MM.1S (cell line): Measurements from ENCODE around the gene ADAMTS3.
A peak's percentile ranks its signal among the peaks of the same experiment; 100 is the strongest.

Experiments used
- DNase-seq: peaks from one replicate; pipeline ENCODE4 v3.0.0-alpha.2; 2015
- H2AFZ ChIP-seq: fragments of 300-600 bp; sonication (generic); 2 replicates; pipeline ENCODE4 v1.6.0; 2016; ENCODE audit warnings: antibody characterized with exemption, low read length
- H3F3A ChIP-seq: fragments of 300-600 bp; sonication (generic); 2 replicates; pipeline ENCODE4 v1.6.1; 2016; ENCODE audit warnings: mild to moderate bottlenecking, antibody characterized with exemption, low read length, moderate library complexity, mixed read lengths; ENCODE audit not compliant: insufficient read depth
- H3K27ac ChIP-seq: fragments of 300-600 bp; sonication (generic); 2 replicates; pipeline ENCODE4 v1.5.1; 2016; ENCODE audit warnings: mild to moderate bottlenecking, low read length
- H3K27me3 ChIP-seq: fragments of 300-600 bp; sonication (generic); replicated peaks from 2 replicates; pipeline ENCODE4 v1.6.0; 2016; ENCODE audit warnings: low read length; ENCODE audit not compliant: insufficient read depth
- H3K36me3 ChIP-seq: fragments of 300-600 bp; sonication (generic); replicated peaks from 2 replicates; pipeline ENCODE4 v1.6.1; 2016; ENCODE audit warnings: mild to moderate bottlenecking, low read length, mixed read lengths; ENCODE audit not compliant: insufficient read depth
- H3K4me1 ChIP-seq: fragments of 300-600 bp; sonication (generic); 2 replicates; pipeline ENCODE4 v1.6.1; 2016; ENCODE audit warnings: low read length, mixed read lengths
- H3K4me2 ChIP-seq: fragments of 300-600 bp; sonication (generic); 2 replicates; pipeline ENCODE4 v1.6.0; 2016; ENCODE audit warnings: low read depth, low read length
- H3K4me3 ChIP-seq: fragments of 300-600 bp; sonication (generic); 2 replicates; pipeline ENCODE4 v1.5.1; 2016; ENCODE audit warnings: low read length, mixed read lengths
- H3K79me2 ChIP-seq: fragments of 300-600 bp; sonication (generic); 2 replicates; pipeline ENCODE4 v1.6.1; 2016; ENCODE audit warnings: mixed run types, low read length, mixed read lengths
- H3K9ac ChIP-seq: fragments of 300-600 bp; sonication (generic); 2 replicates; pipeline ENCODE4 v1.6.1; 2016; ENCODE audit warnings: low read length, mixed read lengths
- H3K9me2 ChIP-seq: fragments of 300-600 bp; sonication (generic); replicated peaks from 2 replicates; pipeline ENCODE4 v1.6.1; 2016; ENCODE audit warnings: mild to moderate bottlenecking, low read length, mixed read lengths; ENCODE audit not compliant: insufficient read depth
- H3K9me3 ChIP-seq: fragments of 300-600 bp; sonication (generic); replicated peaks from 2 replicates; pipeline ENCODE4 v1.6.1; 2016; ENCODE audit warnings: mild to moderate bottlenecking, low read length, mixed read lengths; ENCODE audit not compliant: insufficient read depth
- H4K20me1 ChIP-seq: fragments of 300-600 bp; sonication (generic); 2 replicates; pipeline ENCODE4 v1.6.1; 2016; ENCODE audit warnings: mild to moderate bottlenecking, low read length, moderate library complexity, mixed read lengths; ENCODE audit not compliant: insufficient read depth
- CTCF ChIP-seq: fragments of 300-600 bp; sonication (generic); IDR thresholded peaks from 2 replicates; pipeline ENCODE4 v1.5.1; 2016; ENCODE audit warnings: antibody characterized with exemption, low read length, mixed read lengths
- EZH2 ChIP-seq: fragments of 300-600 bp; sonication (generic); optimal IDR thresholded peaks from 2 replicates; pipeline ENCODE3; 2017; ENCODE audit warnings: low read depth, mild to moderate bottlenecking, antibody characterized with exemption, low read length, mixed read lengths
- EZH2phosphoT487 ChIP-seq: fragments of 300-600 bp; sonication (generic); IDR thresholded peaks from 2 replicates; pipeline ENCODE4 v1.6.1; 2018; ENCODE audit warnings: antibody characterized with exemption, low read length

ADAMTS3 gene

GRCh38 chr4:72566464-72566972 is 2.5 kb downstream of the ADAMTS3 start:
- no peak for TF ChIP-seq EZH2phosphoT487
- TF ChIP-seq CTCF: no peak
- TF ChIP-seq EZH2: no peak
- H3K27ac ChIP-seq: no peak overlapping the region
- no peaks in the 10 kb centered on the region for H4K20me1 ChIP-seq
- H3K4me2 ChIP-seq: peak overlapping the region; percentile 95; the same call in 1 of the 2 replicates
- DNase-seq: no peak
- H3K9ac ChIP-seq: no peak overlapping the region
- H2AFZ ChIP-seq: no peak overlapping the region
- H3K27me3 ChIP-seq: no peaks in the 10 kb centered on the region
- H3K9me2 ChIP-seq: no peaks in the 10 kb centered on the region
- no peak overlapping the region for H3K4me3 ChIP-seq
- peaks cover 6% of the 10 kb centered on the region for H3F3A ChIP-seq
- H3K9me3 ChIP-seq: no peaks in the 10 kb centered on the region
- H3K36me3 ChIP-seq: no peaks in the 10 kb centered on the region
- H3K79me2 ChIP-seq: no peaks in the 10 kb centered on the region
- peaks cover 6% of the 10 kb centered on the region; the same call in 1 of the 2 replicates for H3K4me1 ChIP-seq

GRCh38 chr4:72564789-72565188 is 4.2 kb downstream of the ADAMTS3 start:
- Histone ChIP-seq H3K4me3 (no peak overlapping the region), H3F3A (peaks cover 6% of the 10 kb centered on the region), H3K79me2 (no peaks in the 10 kb centered on the region), H3K4me2 (no peak overlapping the region), H3K36me3 (no peaks in the 10 kb centered on the region), H3K27ac (no peak overlapping the region), H3K9me2 (no peaks in the 10 kb centered on the region), H3K4me1 (peaks cover 6% of the 10 kb centered on the region; the same call in 1 of the 2 replicates), H2AFZ (no peak overlapping the region), H3K9me3 (no peaks in the 10 kb centered on the region), H4K20me1 (no peaks in the 10 kb centered on the region), H3K27me3 (no peaks in the 10 kb centered on the region), H3K9ac (no peak overlapping the region)
- TF ChIP-seq EZH2phosphoT487 (no peak), CTCF (no peak), EZH2 (no peak)
- DNase-seq: no peak

GRCh38 chr4:72564184-72564583 is 4.8 kb downstream of the ADAMTS3 start:
- Histone ChIP-seq H3K27ac (no peak overlapping the region), H3K27me3 (no peaks in the 10 kb centered on the region), H3K9me2 (no peaks in the 10 kb centered on the region), H3K9me3 (no peaks in the 10 kb centered on the region), H3K4me2 (no peak overlapping the region), H3K79me2 (no peaks in the 10 kb centered on the region), H2AFZ (no peak overlapping the region), H4K20me1 (no peaks in the 10 kb centered on the region), H3K4me1 (peaks cover 6% of the 10 kb centered on the region; the same call in 1 of the 2 replicates), H3K9ac (no peak overlapping the region), H3K36me3 (no peaks in the 10 kb centered on the region), H3F3A (peaks cover 6% of the 10 kb centered on the region), H3K4me3 (no peak overlapping the region)
- TF ChIP-seq CTCF (no peak), EZH2phosphoT487 (no peak), EZH2 (no peak)
- DNase-seq: no peak
